Progenitor cell of endocrine pancreas (in vitro differentiated cells): ENCODE measurements around the gene MMAB. TPM values are rescaled to one million over a fixed set of nuclear protein-coding genes. Genes with fewer than 3 reads are reported as not detected.

Experiments
- DNase-seq: peaks from one replicate; pipeline ENCODE4 v3.0.0; 2021; ENCODE audit warnings: low spot score; ENCODE audit not compliant: unreplicated experiment
- H3K27ac Mint-ChIP-seq: 2 replicates; pipeline ENCODE4 v1.8.0; 2021; ENCODE audit warnings: mild to moderate bottlenecking, moderate library complexity, mixed read lengths
- H3K27me3 Mint-ChIP-seq: 2 replicates; pipeline ENCODE4 v1.8.0; 2021; ENCODE audit warnings: mixed read lengths
- H3K36me3 Mint-ChIP-seq: 2 replicates; pipeline ENCODE4 v1.8.0; 2022; ENCODE audit warnings: mixed read lengths; ENCODE audit not compliant: insufficient read depth
- H3K4me1 Mint-ChIP-seq: 2 replicates; pipeline ENCODE4 v1.8.0; 2021; ENCODE audit warnings: low read depth, mixed read lengths
- H3K4me3 Mint-ChIP-seq: 2 replicates; pipeline ENCODE4 v1.8.0; 2021; ENCODE audit warnings: low read depth, mild to moderate bottlenecking, moderate library complexity, mixed read lengths
- H3K9me3 Mint-ChIP-seq: 2 replicates; pipeline ENCODE4 v1.8.0; 2021; ENCODE audit warnings: low read depth, mixed read lengths
- total RNA-seq: library from RNA; stranded (reverse); gene quantifications from 2 replicates; pipeline ENCODE4 v1.2.1, GENCODE V29; 2021
- TF ChIP-seq, protein P1 (sequence below): fragments of 200-600 bp; sonication (generic); IDR thresholded peaks from one replicate; pipeline ENCODE4 v1.5.0; 2021; ENCODE audit warnings: antibody characterized with exemption, mild to moderate bottlenecking; ENCODE audit not compliant: unreplicated experiment

MMAB gene
- total RNA-seq, 1 donor from 2014 or later, result 35.3 TPM

DNA sequence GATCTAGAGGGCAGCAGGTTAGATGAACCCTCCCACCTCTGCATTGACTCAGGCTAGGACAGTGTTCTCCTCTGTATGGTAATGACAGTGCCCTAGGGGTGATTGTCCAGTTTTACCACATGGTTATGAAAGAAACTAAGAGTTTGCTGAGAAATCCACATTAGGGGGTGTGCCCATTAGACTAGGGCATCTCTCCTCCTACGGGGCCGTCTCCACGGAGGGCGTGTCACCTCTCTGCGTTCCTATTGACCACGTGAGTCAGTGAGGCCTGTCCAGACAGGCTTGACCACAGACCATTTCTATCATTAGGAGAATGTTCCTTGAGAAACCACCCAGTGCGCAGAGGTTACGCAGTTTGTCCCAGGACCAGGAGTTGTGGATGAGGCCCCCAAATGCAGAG lies 8.6 kb upstream of the MMAB start:
- Mint-ChIP-seq H3K36me3 (peaks cover 5% of the 10 kb centered on the region), H3K27ac (no peak overlapping the region), H3K4me3 (no peak overlapping the region), H3K27me3 (no peaks in the 10 kb centered on the region), H3K4me1 (no peaks in the 10 kb centered on the region), H3K9me3 (no peaks in the 10 kb centered on the region)
- TF ChIP-seq, protein P1, sequence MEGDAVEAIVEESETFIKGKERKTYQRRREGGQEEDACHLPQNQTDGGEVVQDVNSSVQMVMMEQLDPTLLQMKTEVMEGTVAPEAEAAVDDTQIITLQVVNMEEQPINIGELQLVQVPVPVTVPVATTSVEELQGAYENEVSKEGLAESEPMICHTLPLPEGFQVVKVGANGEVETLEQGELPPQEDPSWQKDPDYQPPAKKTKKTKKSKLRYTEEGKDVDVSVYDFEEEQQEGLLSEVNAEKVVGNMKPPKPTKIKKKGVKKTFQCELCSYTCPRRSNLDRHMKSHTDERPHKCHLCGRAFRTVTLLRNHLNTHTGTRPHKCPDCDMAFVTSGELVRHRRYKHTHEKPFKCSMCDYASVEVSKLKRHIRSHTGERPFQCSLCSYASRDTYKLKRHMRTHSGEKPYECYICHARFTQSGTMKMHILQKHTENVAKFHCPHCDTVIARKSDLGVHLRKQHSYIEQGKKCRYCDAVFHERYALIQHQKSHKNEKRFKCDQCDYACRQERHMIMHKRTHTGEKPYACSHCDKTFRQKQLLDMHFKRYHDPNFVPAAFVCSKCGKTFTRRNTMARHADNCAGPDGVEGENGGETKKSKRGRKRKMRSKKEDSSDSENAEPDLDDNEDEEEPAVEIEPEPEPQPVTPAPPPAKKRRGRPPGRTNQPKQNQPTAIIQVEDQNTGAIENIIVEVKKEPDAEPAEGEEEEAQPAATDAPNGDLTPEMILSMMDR, result no peak
- no peak for DNase-seq

DNA sequence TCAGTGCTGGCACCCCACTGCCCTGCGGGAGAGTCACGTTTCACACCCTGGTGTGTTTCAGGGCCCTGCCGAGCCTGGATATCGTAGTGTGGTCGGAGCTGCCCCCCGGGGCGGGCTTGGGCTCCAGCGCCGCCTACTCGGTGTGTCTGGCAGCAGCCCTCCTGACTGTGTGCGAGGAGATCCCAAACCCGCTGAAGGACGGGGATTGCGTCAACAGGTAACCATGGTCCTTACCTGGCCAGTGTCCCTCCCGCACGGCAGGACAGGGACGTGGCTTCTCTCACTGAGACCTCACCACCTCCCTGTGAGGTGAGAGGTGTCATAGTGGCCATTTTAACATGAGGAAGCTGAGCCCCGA lies 8.0 kb upstream of the MMAB start:
- Mint-ChIP-seq H3K27me3 (no peaks in the 10 kb centered on the region), H3K9me3 (no peaks in the 10 kb centered on the region), H3K4me1 (no peaks in the 10 kb centered on the region), H3K4me3 (no peak overlapping the region), H3K36me3 (peaks cover 5% of the 10 kb centered on the region), H3K27ac (no peak overlapping the region)
- TF ChIP-seq, protein P1, result no peak
- no peak for DNase-seq

DNA sequence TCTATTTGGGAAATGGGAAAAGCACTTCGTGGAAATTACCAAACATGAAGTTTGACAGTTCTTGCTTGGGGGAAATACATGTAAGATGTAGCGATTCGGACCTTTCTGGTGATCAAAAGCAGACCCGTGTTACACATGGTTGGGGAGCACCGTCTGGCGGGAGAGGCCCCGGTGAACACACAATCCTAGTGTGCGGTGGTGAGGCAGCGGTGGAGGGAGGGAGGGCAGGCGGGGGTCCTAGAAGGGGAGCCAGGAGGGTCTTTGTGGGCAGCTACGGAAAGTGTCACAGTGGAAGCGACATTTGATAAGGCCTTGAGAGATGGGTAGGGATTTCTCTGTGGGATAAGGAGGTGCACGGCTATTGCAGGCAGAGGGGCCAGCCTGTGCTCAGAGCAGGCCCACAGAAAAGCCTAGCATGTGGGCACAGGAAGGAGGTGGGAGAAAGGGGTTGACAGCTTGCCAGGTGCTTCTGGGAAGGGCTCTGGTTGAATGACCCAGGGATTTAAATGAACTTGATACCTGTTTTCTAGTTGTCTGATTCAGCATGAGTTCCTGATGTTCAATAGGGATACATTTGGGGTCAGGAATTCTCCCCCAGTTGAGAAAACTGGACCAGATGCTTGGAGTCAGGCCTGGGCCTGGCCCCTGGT lies 7.5 kb upstream of the MMAB start:
- DNase-seq, result no peak
- no peaks in the 10 kb centered on the region for H3K4me1 Mint-ChIP-seq
- H3K9me3 Mint-ChIP-seq, result no peaks in the 10 kb centered on the region
- TF ChIP-seq, protein P1, result no peak
- no peaks in the 10 kb centered on the region for H3K27me3 Mint-ChIP-seq
- H3K27ac Mint-ChIP-seq, result no peak overlapping the region
- H3K36me3 Mint-ChIP-seq, result peaks cover 7% of the 10 kb centered on the region
- no peak overlapping the region for H3K4me3 Mint-ChIP-seq

DNA sequence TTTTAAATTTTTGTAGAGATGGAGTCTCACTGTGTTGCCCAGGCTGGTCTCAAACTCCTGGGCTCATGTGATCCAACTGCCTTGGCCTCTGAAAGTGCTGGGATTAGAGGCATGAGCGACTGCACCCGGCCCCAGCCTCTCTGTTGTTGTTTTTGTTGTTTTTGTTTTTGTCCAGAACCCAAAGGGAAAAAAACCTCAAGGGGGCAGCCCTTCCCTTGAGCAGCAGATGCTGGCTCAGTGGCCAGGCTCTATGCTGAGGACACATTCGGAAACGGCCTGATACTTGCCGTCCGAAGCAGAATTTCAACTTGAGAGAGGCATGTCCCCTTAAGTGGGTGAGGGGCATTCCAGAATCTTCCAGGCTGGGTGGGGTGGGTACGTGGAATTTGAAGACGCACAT lies 7.0 kb upstream of the MMAB start:
- no peaks in the 10 kb centered on the region for H3K4me1 Mint-ChIP-seq
- H3K9me3 Mint-ChIP-seq, result no peaks in the 10 kb centered on the region
- no peak for DNase-seq
- H3K4me3 Mint-ChIP-seq, result no peak overlapping the region
- H3K27me3 Mint-ChIP-seq, result no peaks in the 10 kb centered on the region
- TF ChIP-seq, protein P1, result no peak
- no peak overlapping the region for H3K27ac Mint-ChIP-seq
- H3K36me3 Mint-ChIP-seq, result peaks cover 7% of the 10 kb centered on the region

DNA sequence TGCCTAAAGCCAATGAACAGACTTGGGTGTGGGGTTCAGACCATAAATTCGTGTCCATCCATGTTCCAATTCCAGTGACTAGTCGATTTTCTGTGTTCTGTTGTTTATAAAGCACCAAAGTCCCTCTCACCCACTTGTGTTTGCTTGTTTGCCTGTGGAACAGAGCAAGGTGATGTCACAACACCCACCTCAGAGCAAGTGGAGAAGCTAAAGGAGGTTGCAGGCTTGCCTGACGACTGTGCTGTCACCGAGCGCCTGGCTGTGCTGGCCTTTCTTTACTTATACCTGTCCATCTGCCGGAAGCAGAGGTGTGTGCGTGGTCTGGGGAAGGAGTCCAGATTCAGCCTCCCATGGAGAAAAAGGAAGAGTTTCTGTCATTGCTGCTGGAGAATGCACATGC lies 6.3 kb upstream of the MMAB start:
- no peak for DNase-seq
- Mint-ChIP-seq H3K9me3 (no peaks in the 10 kb centered on the region), H3K27ac (no peak overlapping the region), H3K27me3 (no peaks in the 10 kb centered on the region), H3K36me3 (peaks cover 7% of the 10 kb centered on the region), H3K4me3 (no peak overlapping the region), H3K4me1 (peaks cover 4% of the 10 kb centered on the region)
- TF ChIP-seq, protein P1, result no peak
